ENCODE results near the gene SLC5A2.

DNA sequence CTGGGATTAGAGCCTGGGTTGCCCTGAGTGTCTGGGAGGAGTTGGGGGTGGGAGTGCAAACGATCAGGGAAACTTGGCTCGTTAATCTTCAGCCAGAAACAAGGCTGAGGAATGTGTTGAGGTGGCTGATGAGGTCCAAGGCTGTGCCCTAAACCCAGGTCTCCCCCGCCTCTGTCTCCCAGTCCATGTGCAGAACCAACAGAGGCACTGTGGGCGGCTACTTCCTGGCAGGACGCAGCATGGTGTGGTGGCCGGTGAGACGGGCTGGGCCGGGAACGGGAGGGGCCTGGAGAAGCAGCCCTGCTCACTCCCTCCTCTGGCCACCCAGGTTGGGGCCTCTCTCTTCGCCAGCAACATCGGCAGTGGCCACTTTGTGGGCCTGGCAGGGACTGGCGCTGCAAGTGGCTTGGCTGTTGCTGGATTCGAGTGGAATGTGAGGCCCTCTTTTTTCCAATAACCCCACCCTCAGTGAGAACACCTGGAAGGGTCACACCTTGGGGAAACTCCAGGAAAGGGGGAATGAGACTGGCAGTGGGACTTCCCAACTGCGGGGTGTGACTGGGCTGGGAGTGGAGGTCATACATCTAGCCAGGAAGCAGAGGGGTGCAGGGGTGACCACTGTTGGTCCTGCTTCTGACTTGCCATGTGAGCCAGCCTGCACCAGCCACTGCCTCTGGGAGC, 1.7 kb downstream of the SLC5A2 start:
- no peak for TF ChIP-seq EZH2 (IDR thresholded peaks at IDR 0.05; ENCODE audit: insufficient read depth, poor library complexity, severe bottlenecking)
- no peak for TF ChIP-seq EZH2phosphoT487 (IDR thresholded peaks at IDR 0.05; ENCODE audit: insufficient read depth, low read depth)

Measured in GM23248 (cell line).